GM23338 (cell line): ENCODE results near the gene GPR158.

Experiments used
- CREB1 ChIP-seq: fragments of 250-450 bp; sonication (Bioruptor Pico); IDR thresholded peaks from 2 replicates; pipeline ENCODE4 v1.5.0; 2020; ENCODE audit warnings: low read depth, mild to moderate bottlenecking, moderate library complexity
- CTCF ChIP-seq, 2 experiments: fragments of 200-600 bp in 1 of 2; sonication (generic) in 1 of 2; conservative IDR thresholded peaks; 2 replicates each; pipeline versions ENCODE4 v1.5.1 to v1.6.1; 2016 to 2017; ENCODE audit warnings: antibody characterized with exemption in 2 of 2, low read depth in 2 of 2, mild to moderate bottlenecking in 2 of 2, moderate library complexity in 1 of 2
- EZH2 ChIP-seq: fragments of 200-600 bp; sonication (generic); IDR thresholded peaks from one replicate; pipeline ENCODE4 v1.8.0; 2017; ENCODE audit warnings: antibody characterized with exemption, mild to moderate bottlenecking, low read depth; ENCODE audit not compliant: unreplicated experiment
- EZH2phosphoT487 ChIP-seq: fragments of 200-600 bp; sonication (generic); IDR thresholded peaks from one replicate; pipeline ENCODE4 v1.8.1; 2018; ENCODE audit warnings: antibody characterized with exemption; ENCODE audit not compliant: unreplicated experiment
- NANOG ChIP-seq: IDR thresholded peaks from 2 replicates; pipeline ENCODE4 v1.6.1; 2016; ENCODE audit warnings: antibody characterized with exemption, borderline replicate concordance
- POLR2AphosphoS5 ChIP-seq: IDR thresholded peaks from 2 replicates; pipeline ENCODE4 v1.6.1; 2016; ENCODE audit warnings: antibody characterized with exemption, low read depth
- REST ChIP-seq: IDR thresholded peaks from one replicate; pipeline ENCODE4 v1.6.1; 2018; ENCODE audit warnings: antibody characterized with exemption; ENCODE audit not compliant: unreplicated experiment
- ZNF462 ChIP-seq: fragments of 250-450 bp; sonication (Bioruptor Pico); IDR thresholded peaks from 2 replicates; pipeline ENCODE4 v1.5.0; 2020; ENCODE audit warnings: mild to moderate bottlenecking, moderate library complexity
- TF ChIP-seq, protein P1 (sequence below): IDR thresholded peaks from 2 replicates; pipeline ENCODE4 v1.6.1; 2016; ENCODE audit warnings: antibody characterized with exemption

GRCh38 chr10:25522294-25522693, 347.5 kb downstream of the GPR158 start:
- TF ChIP-seq CTCF (conservative IDR thresholded peaks at IDR 0.05; ENCODE audit: low read depth in 2 of 2) (no peak), EZH2 (no peak), POLR2AphosphoS5 (no peak), REST (no peak), EZH2phosphoT487 (no peak), CREB1 (no peak), ZNF462 (CRISPR knock-in tag) (no peak), NANOG (no peak)
- TF ChIP-seq, protein P1, sequence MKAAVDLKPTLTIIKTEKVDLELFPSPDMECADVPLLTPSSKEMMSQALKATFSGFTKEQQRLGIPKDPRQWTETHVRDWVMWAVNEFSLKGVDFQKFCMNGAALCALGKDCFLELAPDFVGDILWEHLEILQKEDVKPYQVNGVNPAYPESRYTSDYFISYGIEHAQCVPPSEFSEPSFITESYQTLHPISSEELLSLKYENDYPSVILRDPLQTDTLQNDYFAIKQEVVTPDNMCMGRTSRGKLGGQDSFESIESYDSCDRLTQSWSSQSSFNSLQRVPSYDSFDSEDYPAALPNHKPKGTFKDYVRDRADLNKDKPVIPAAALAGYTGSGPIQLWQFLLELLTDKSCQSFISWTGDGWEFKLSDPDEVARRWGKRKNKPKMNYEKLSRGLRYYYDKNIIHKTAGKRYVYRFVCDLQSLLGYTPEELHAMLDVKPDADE, result no peak
